ENCODE results near the gene NEURL2. TPM values are rescaled to one million over a fixed set of nuclear protein-coding genes. Genes with fewer than 3 reads are reported as not detected.
A peak's percentile ranks its signal among the peaks of the same experiment; 100 is the strongest.

NEURL2 gene
- total and polyA plus RNA-seq, 10 of the 15 experiments (the other 5 are each of a cell fraction or from before 2014, with no cell fraction given) = 0.53 to 7.0 (median 2.7) TPM

DNA sequence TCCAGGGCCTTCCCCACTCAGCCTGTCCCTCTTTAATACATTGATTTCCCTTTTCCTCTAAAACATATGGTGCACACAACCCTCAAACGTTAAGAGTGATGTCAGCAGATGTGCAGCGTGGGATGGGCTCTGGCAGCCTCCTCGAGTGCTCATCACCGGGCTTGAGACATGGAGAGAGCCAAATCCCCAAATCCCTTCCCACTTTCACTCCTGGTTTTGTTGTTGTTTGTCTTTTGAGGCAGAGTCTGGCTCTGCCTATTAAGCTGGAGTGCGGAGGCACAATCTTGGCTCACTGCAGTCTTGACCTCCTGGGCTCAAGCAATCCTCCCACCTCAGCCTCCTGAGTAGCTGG lies 26.8 kb upstream of the NEURL2 start:
- no TSS peak for BruUV-seq (replicated peaks)
- no peaks in the 10 kb centered on the region for H3K4me1 ChIP-seq (ENCODE audit: control insufficient read depth, insufficient read depth, low read length)
- intact Hi-C loops (cut with micrococcal nuclease; ENCODE audit: unreplicated experiment) (no loop called here), in situ Hi-C loops (cut with MboI) (no loop called here)
- 42% methylated on average over 5 of the region's 5 CpGs for WGBS (ENCODE audit: insufficient coverage, insufficient replicate concordance, low lambda C conversion rate, missing lambda C conversion rate)
- no peak overlapping the region for H3K9ac ChIP-seq (ENCODE audit: control insufficient read depth, insufficient read depth, low read length)
- H3K4me2 ChIP-seq (ENCODE audit: control insufficient read depth, insufficient read depth) = no peak overlapping the region
- ChIA-PET SMC1A (ENCODE audit: uncharacterized antibody, unreplicated experiment) (no interaction called here), CTCF (interaction anchor here (1.3 to 1.4 kb wide), 2 partner anchors 8 to 55 kb away, joined by 3 read pairs; partner anchors contain the start of gene ZNF335), POLR2A (interaction anchor here (1.1 kb wide), 1 partner anchor 17 kb away, joined by 8 read pairs; the partner anchor contains the start of gene PCIF1), RAD21 (ENCODE audit: unreplicated experiment) (no interaction called here)
- no peaks in the 10 kb centered on the region for H3K27me3 ChIP-seq (replicated peaks in 1 of 2; ENCODE audit: control insufficient read depth in 2 of 2, insufficient read depth in 2 of 2, low read length in 1 of 2)
- DNase-seq (ENCODE audit: low read depth, low spot score) = no peak
- no peaks in the 10 kb centered on the region for H3K79me2 ChIP-seq (ENCODE audit: control insufficient read depth, insufficient read depth, low read length)
- H3K27ac ChIP-seq (ENCODE audit: control insufficient read depth, insufficient read depth) = no peak overlapping the region
- no peaks in the 10 kb centered on the region for H3K9me3 ChIP-seq (replicated peaks; ENCODE audit: control insufficient read depth, insufficient read depth, low read length)
- ATAC-seq = no peak
- H3K36me3 ChIP-seq (ENCODE audit: control insufficient read depth in 2 of 2, insufficient read depth in 2 of 2, low read length in 1 of 2) = no peaks in the 10 kb centered on the region
- no peak overlapping the region for H2AFZ ChIP-seq (ENCODE audit: control insufficient read depth, low read depth, low read length)
- TF ChIP-seq SPI1 (IDR thresholded peaks at IDR 0.05; ENCODE audit: borderline replicate concordance, insufficient read depth, low read depth, low read length) (no peak), POLR2A (IDR thresholded peaks at IDR 0.05; ENCODE audit: low read depth, low read length) (no peak)
- TF ChIP-seq, protein P1, sequence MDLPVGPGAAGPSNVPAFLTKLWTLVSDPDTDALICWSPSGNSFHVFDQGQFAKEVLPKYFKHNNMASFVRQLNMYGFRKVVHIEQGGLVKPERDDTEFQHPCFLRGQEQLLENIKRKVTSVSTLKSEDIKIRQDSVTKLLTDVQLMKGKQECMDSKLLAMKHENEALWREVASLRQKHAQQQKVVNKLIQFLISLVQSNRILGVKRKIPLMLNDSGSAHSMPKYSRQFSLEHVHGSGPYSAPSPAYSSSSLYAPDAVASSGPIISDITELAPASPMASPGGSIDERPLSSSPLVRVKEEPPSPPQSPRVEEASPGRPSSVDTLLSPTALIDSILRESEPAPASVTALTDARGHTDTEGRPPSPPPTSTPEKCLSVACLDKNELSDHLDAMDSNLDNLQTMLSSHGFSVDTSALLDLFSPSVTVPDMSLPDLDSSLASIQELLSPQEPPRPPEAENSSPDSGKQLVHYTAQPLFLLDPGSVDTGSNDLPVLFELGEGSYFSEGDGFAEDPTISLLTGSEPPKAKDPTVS (IDR thresholded peaks at IDR 0.05; ENCODE audit: low read depth, low read length) = no peak
- H3K4me3 ChIP-seq = no peak overlapping the region
- FAIRE-seq = no peak
- no peaks in the 10 kb centered on the region for H4K20me1 ChIP-seq (ENCODE audit: control insufficient read depth, insufficient read depth)

DNA sequence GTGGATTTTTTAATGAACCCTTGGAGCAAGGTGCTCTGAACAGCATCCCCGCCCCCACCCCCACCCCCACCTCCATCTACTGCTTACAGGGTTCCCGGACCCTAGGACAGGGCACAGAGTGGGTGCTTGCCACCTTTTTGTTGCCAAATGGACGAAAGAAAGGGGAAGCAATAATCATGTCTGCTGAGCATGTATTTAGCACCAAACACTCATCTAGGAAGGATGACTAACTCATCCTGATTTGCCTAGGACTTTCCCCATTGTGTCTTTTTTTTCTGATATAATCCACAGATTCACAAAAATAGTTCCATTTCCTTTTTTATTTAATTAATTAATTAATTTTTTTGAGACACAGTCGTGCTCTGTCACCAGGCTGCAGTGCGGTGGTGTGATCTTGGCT lies 22.1 kb upstream of the NEURL2 start:
- ChIA-PET POLR2A (no interaction called here), SMC1A (ENCODE audit: uncharacterized antibody, unreplicated experiment) (no interaction called here), RAD21 (ENCODE audit: unreplicated experiment) (no interaction called here), CTCF (no interaction called here)
- Histone ChIP-seq H3K4me1 (ENCODE audit: control insufficient read depth, insufficient read depth, low read length) (peaks cover 15% of the 10 kb centered on the region), H3K27ac (ENCODE audit: control insufficient read depth, insufficient read depth) (no peak overlapping the region), H3K36me3 (ENCODE audit: control insufficient read depth in 2 of 2, insufficient read depth in 2 of 2, low read length in 1 of 2) (no peaks in the 10 kb centered on the region), H3K9ac (ENCODE audit: control insufficient read depth, insufficient read depth, low read length) (no peak overlapping the region), H3K27me3 (replicated peaks in 1 of 2; ENCODE audit: control insufficient read depth in 2 of 2, insufficient read depth in 2 of 2, low read length in 1 of 2) (no peaks in the 10 kb centered on the region), H3K4me3 (no peak overlapping the region), H2AFZ (ENCODE audit: control insufficient read depth, low read depth, low read length) (peak overlapping the region; percentile 41; the same call in 1 of the 2 replicates), H4K20me1 (ENCODE audit: control insufficient read depth, insufficient read depth) (no peaks in the 10 kb centered on the region), H3K4me2 (ENCODE audit: control insufficient read depth, insufficient read depth) (no peak overlapping the region; the same call in 1 of the 2 replicates), H3K9me3 (replicated peaks; ENCODE audit: control insufficient read depth, insufficient read depth, low read length) (no peaks in the 10 kb centered on the region), H3K79me2 (ENCODE audit: control insufficient read depth, insufficient read depth, low read length) (no peaks in the 10 kb centered on the region)
- WGBS (ENCODE audit: insufficient coverage, insufficient replicate concordance, low lambda C conversion rate, missing lambda C conversion rate) = 20% methylated on average over 5 of the region's 5 CpGs
- ATAC-seq = no peak
- no TSS peak for BruUV-seq (replicated peaks)
- peak; percentile 61 for FAIRE-seq
- DNase-seq (ENCODE audit: low read depth, low spot score) = no peak
- intact Hi-C loops (cut with micrococcal nuclease; ENCODE audit: unreplicated experiment) (no loop called here), in situ Hi-C loops (cut with MboI) (no loop called here)
- TF ChIP-seq IKZF2 (IDR thresholded peaks at IDR 0.05) (0 out of 4 replicates have a peak, but pooled peaks of 1 of the 2 experiments have one; percentile 24), JUNB (IDR thresholded peaks at IDR 0.05) (peak; percentile 31; the same call in 1 of the 2 replicates), TCF7 (IDR thresholded peaks at IDR 0.05; ENCODE audit: borderline replicate concordance) (no peak), MXI1 (IDR thresholded peaks at IDR 0.05; ENCODE audit: low read depth, low read length) (no peak)
